Ishikawa (cell line): ENCODE measurements around the gene GMEB2.

Source experiments
- CEBPB ChIP-seq: IDR thresholded peaks from 2 replicates; pipeline ENCODE4 v1.6.1; 2012
- EGR1 ChIP-seq: IDR thresholded peaks from 2 replicates; pipeline ENCODE4 v1.6.1; 2012
- FOXM1 ChIP-seq: IDR thresholded peaks from 2 replicates; pipeline ENCODE4 v1.6.1; 2012; ENCODE audit warnings: low read depth, borderline replicate concordance
- MAX ChIP-seq: IDR thresholded peaks from 2 replicates; pipeline ENCODE4 v1.6.1; 2012
- RAD21 ChIP-seq: IDR thresholded peaks from 2 replicates; pipeline ENCODE4 v1.6.1; 2012; ENCODE audit warnings: low read depth
- TEAD4 ChIP-seq: IDR thresholded peaks from 2 replicates; pipeline ENCODE4 v1.6.1; 2012
- YY1 ChIP-seq: IDR thresholded peaks from 2 replicates; pipeline ENCODE4 v1.6.1; 2012; ENCODE audit warnings: low read depth
- TF ChIP-seq, protein P1 (sequence below): IDR thresholded peaks from 2 replicates; pipeline ENCODE4 v1.6.1; 2012; ENCODE audit warnings: low read depth, mild to moderate bottlenecking

DNA sequence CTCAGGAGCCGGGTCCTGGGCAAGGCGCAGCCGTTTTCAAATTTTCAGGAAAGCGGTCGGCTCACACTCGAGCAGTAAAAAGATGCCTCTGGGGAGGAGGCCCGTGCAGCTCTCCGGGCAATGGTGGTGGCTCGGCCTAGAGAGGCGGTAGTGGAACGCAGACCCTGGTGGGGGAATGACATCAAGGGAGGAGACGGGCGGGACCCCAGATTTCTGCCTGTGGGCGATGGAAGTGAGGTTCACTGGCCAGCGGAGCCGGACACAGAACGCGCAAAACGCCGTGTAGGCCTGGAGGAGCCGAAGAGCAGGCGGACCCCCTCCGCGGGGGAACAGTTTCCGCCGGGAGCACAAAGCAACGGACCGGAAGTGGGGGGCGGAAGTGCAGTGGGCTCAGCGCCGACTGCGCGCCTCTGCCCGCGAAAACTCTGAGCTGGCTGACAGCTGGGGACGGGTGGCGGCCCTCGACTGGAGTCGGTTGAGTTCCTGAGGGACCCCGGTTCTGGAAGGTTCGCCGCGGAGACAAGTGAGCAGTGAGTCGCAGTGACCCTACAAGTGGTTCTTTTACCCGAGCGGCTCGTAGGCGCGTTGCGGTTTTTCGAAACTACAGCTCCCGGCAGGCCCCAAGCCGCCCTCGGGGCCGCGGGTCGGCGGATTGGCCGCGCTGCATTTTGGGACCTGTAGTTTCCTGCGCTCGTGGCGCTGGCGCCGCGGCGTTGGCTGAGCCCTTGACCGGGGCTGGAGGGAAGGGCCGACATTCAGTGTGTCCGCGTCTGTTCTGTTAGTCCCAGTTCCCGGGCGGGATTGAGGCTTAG lies 31.2 kb upstream of the GMEB2 start, which contains the start of gene RTEL1:
- TF ChIP-seq, protein P1, sequence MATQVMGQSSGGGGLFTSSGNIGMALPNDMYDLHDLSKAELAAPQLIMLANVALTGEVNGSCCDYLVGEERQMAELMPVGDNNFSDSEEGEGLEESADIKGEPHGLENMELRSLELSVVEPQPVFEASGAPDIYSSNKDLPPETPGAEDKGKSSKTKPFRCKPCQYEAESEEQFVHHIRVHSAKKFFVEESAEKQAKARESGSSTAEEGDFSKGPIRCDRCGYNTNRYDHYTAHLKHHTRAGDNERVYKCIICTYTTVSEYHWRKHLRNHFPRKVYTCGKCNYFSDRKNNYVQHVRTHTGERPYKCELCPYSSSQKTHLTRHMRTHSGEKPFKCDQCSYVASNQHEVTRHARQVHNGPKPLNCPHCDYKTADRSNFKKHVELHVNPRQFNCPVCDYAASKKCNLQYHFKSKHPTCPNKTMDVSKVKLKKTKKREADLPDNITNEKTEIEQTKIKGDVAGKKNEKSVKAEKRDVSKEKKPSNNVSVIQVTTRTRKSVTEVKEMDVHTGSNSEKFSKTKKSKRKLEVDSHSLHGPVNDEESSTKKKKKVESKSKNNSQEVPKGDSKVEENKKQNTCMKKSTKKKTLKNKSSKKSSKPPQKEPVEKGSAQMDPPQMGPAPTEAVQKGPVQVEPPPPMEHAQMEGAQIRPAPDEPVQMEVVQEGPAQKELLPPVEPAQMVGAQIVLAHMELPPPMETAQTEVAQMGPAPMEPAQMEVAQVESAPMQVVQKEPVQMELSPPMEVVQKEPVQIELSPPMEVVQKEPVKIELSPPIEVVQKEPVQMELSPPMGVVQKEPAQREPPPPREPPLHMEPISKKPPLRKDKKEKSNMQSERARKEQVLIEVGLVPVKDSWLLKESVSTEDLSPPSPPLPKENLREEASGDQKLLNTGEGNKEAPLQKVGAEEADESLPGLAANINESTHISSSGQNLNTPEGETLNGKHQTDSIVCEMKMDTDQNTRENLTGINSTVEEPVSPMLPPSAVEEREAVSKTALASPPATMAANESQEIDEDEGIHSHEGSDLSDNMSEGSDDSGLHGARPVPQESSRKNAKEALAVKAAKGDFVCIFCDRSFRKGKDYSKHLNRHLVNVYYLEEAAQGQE: 0 out of 2 replicates have a peak, but pooled peaks have one; percentile 20
- peak; percentile 21 for TF ChIP-seq YY1
- TF ChIP-seq TEAD4: no peak
- TF ChIP-seq RAD21: no peak
- no peak for TF ChIP-seq FOXM1
- TF ChIP-seq EGR1: no peak
- no peak for TF ChIP-seq CEBPB
- peak; percentile 40 for TF ChIP-seq MAX
